ENCODE results near the gene RIT1.

Gene RIT1

GRCh38 chr1:155940482-155940992 lies 29.4 kb upstream of the RIT1 start:
- no peak for TF ChIP-seq CTCF (IDR thresholded peaks at IDR 0.05)

GRCh38 chr1:155938220-155938627 lies 27.1 kb upstream of the RIT1 start:
- TF ChIP-seq CTCF (IDR thresholded peaks at IDR 0.05) = peak; percentile 63

- no peak for TF ChIP-seq CTCF (IDR thresholded peaks at IDR 0.05)
Observed at GRCh38 chr1:155934936-155935590, 23.9 kb upstream of the RIT1 start.

- TF ChIP-seq CTCF (IDR thresholded peaks at IDR 0.05) = no peak
Observed at GRCh38 chr1:155934097-155934935, 23.2 kb upstream of the RIT1 start, which contains the start of gene KHDC4. KHDC4 (minus strand) TSS chr1:155934413; CDS start chr1:155934373, 40 bp downstream.

GRCh38 chr1:155933591-155934096 lies 22.5 kb upstream of the RIT1 start:
- no peak for TF ChIP-seq CTCF (IDR thresholded peaks at IDR 0.05)

GRCh38 chr1:155932487-155932886 lies 21.3 kb upstream of the RIT1 start:
- TF ChIP-seq CTCF (IDR thresholded peaks at IDR 0.05) = no peak

GRCh38 chr1:155932081-155932480 lies 20.9 kb upstream of the RIT1 start:
- no peak for TF ChIP-seq CTCF (IDR thresholded peaks at IDR 0.05)

Data from LNCAP (cell line).